K562 (cell line): ENCODE measurements around the gene TRMT1. TPM values are rescaled to one million over a fixed set of nuclear protein-coding genes. Genes with fewer than 3 reads are reported as not detected.

Source experiments
- CAMTA2 ChIP-seq: fragments of 250-450 bp; sonication (Bioruptor Pico); conservative IDR thresholded peaks from 2 replicates; pipeline ENCODE4 v1.5.1; 2022
- CBX1 ChIP-seq: sonication (generic); IDR thresholded peaks from 2 replicates; pipeline ENCODE4 v1.6.1; 2016; ENCODE audit warnings: antibody characterized with exemption, low read depth, mild to moderate bottlenecking
- CREB3 ChIP-seq: fragments of 450-650 bp; conservative IDR thresholded peaks from 2 replicates; pipeline ENCODE4 v1.6.1; 2016; ENCODE audit warnings: missing genetic modification characterization, low read depth, mild to moderate bottlenecking, missing compliant biosample characterization, moderate library complexity
- CXXC5 ChIP-seq: fragments of 250-450 bp; sonication (Bioruptor Pico); IDR thresholded peaks from 2 replicates; pipeline ENCODE4 v1.8.0; 2022; ENCODE audit warnings: inconsistent platforms, mild to moderate bottlenecking, moderate library complexity
- ETV1 ChIP-seq: fragments of 450-650 bp; conservative IDR thresholded peaks from 2 replicates; pipeline ENCODE4 v1.6.1; 2016; ENCODE audit warnings: missing genetic modification characterization, control low read depth, low read depth, missing compliant biosample characterization
- ETV5 ChIP-seq: sonication (generic); formaldehyde crosslinking; IDR thresholded peaks from 2 replicates; pipeline ENCODE4 v1.4.0; 2020; ENCODE audit warnings: low read depth, mild to moderate bottlenecking, missing genetic modification reagents
- GABPB1 ChIP-seq: sonication (generic); formaldehyde crosslinking; IDR thresholded peaks from 2 replicates; pipeline ENCODE4 v1.8.0; 2022; ENCODE audit warnings: mild to moderate bottlenecking, missing genetic modification reagents
- NFATC3 ChIP-seq: fragments of 450-650 bp; IDR thresholded peaks from 2 replicates; pipeline ENCODE4 v1.6.1; 2017; ENCODE audit warnings: mild to moderate bottlenecking
- NR2C2 ChIP-seq, 2 experiments: fragments of 200-800 bp in 1 of 2; sonication (Bioruptor generic) in 1 of 2; sonication (generic) in 1 of 2; formaldehyde crosslinking in 1 of 2; IDR thresholded peaks; 2 replicates each; pipeline versions ENCODE4 v1.6.1 to v1.8.0; 2016 to 2022; ENCODE audit warnings: mild to moderate bottlenecking in 1 of 2, missing compliant biosample characterization in 1 of 2, missing genetic modification characterization in 1 of 2, missing genetic modification reagents in 1 of 2
- PTBP1 ChIP-seq: fragments of 200-400 bp; formaldehyde crosslinking; IDR thresholded peaks from 2 replicates; pipeline ENCODE4 v1.6.1; 2017; ENCODE audit warnings: low read depth, low read length
- SNAPC5 ChIP-seq: fragments of 250-450 bp; sonication (Bioruptor Pico); IDR thresholded peaks from 2 replicates; pipeline ENCODE4 v1.8.0; 2021; ENCODE audit warnings: moderate library complexity, mild to moderate bottlenecking, inconsistent platforms
- TFAP4 ChIP-seq: sonication (generic); formaldehyde crosslinking; IDR thresholded peaks from 2 replicates; pipeline ENCODE4 v1.8.0; 2022; ENCODE audit warnings: missing genetic modification reagents, mild to moderate bottlenecking, moderate library complexity, borderline replicate concordance
- TOE1 ChIP-seq, 2 experiments: fragments of 450-650 bp in 1 of 2; sonication (generic) in 1 of 2; formaldehyde crosslinking in 1 of 2; IDR thresholded peaks; 2 replicates each; pipeline versions ENCODE4 v1.7.1 to v1.8.0; 2016 to 2022; ENCODE audit warnings: borderline replicate concordance in 2 of 2, mild to moderate bottlenecking in 2 of 2, antibody characterized with exemption in 1 of 2, inconsistent platforms in 1 of 2, low read depth in 1 of 2, missing genetic modification reagents in 1 of 2, moderate library complexity in 1 of 2
- ZBTB8A ChIP-seq: fragments of 450-650 bp; IDR thresholded peaks from 2 replicates; pipeline ENCODE4 v1.6.1; 2018; ENCODE audit warnings: mild to moderate bottlenecking, moderate library complexity; ENCODE audit not compliant: partially characterized antibody
- ZNF583 ChIP-seq: fragments of 250-450 bp; sonication (Bioruptor Pico); IDR thresholded peaks from 2 replicates; pipeline ENCODE4 v1.4.0; 2020
- ZNF717 ChIP-seq: fragments of 250-450 bp; sonication (Bioruptor Pico); IDR thresholded peaks from 2 replicates; pipeline ENCODE4 v1.5.0; 2021
- ZNF79 ChIP-seq: fragments of 250-450 bp; sonication (Bioruptor Pico); IDR thresholded peaks from 2 replicates; pipeline ENCODE4 v1.4.0; 2020; ENCODE audit warnings: low read depth, mild to moderate bottlenecking, moderate library complexity
- polyA plus RNA-seq, 8 experiments: library from polyadenylated mRNA; depleted of rRNA in 4 of 8; stranded (reverse) in 5 of 8; unstranded in 3 of 8; fragments of >200 nt; fragmentation: Nextera tagmentation in 2 of 8; fragmentation: Illumina TruSeq in 1 of 8; extraction: Ambion mirVana in 2 of 8; extraction: Trizol in 1 of 8; gene quantifications; 2 replicates each; pipeline versions ENCODE4 v1.2.1 to v1.2.3, GENCODE V29; 2011 to 2014; ENCODE audit warnings: inconsistent platforms in 1 of 8, missing spikeins in 1 of 8
- total RNA-seq, 7 experiments: library from RNA; depleted of rRNA in 6 of 7; stranded (reverse); fragments of >200 nt in 6 of 7; fragmentation: Illumina TruSeq in 2 of 7; extraction: Trizol in 2 of 7; gene quantifications; 2 replicates each; pipeline versions ENCODE4 v1.2.1 to v1.2.3, GENCODE V29; 2011 to 2021; ENCODE audit warnings: low replicate concordance in 1 of 7
- TF ChIP-seq, protein P1 (sequence below): fragments of 450-650 bp; IDR thresholded peaks from 2 replicates; pipeline ENCODE4 v1.6.1; 2018; ENCODE audit not compliant: partially characterized antibody
- TF ChIP-seq, protein P2 (sequence below): fragments of 450-650 bp; IDR thresholded peaks from 2 replicates; pipeline ENCODE4 v1.6.1; 2016; ENCODE audit warnings: low read depth, mild to moderate bottlenecking, moderate library complexity

The TRMT1 gene
- total and polyA plus RNA-seq, 9 of the 15 experiments (the other 6 are each of a cell fraction or from before 2014, with no cell fraction given): 5.8 to 158 (median 54.3) TPM

- TF ChIP-seq, protein P1, sequence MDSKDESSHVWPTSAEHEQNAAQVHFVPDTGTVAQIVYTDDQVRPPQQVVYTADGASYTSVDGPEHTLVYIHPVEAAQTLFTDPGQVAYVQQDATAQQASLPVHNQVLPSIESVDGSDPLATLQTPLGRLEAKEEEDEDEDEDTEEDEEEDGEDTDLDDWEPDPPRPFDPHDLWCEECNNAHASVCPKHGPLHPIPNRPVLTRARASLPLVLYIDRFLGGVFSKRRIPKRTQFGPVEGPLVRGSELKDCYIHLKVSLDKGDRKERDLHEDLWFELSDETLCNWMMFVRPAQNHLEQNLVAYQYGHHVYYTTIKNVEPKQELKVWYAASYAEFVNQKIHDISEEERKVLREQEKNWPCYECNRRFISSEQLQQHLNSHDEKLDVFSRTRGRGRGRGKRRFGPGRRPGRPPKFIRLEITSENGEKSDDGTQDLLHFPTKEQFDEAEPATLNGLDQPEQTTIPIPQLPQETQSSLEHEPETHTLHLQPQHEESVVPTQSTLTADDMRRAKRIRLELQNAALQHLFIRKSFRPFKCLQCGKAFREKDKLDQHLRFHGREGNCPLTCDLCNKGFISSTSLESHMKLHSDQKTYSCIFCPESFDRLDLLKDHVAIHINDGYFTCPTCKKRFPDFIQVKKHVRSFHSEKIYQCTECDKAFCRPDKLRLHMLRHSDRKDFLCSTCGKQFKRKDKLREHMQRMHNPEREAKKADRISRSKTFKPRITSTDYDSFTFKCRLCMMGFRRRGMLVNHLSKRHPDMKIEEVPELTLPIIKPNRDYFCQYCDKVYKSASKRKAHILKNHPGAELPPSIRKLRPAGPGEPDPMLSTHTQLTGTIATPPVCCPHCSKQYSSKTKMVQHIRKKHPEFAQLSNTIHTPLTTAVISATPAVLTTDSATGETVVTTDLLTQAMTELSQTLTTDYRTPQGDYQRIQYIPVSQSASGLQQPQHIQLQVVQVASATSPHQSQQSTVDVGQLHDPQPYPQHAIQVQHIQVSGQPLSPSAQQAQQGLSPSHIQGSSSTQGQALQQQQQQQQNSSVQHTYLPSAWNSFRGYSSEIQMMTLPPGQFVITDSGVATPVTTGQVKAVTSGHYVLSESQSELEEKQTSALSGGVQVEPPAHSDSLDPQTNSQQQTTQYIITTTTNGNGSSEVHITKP: no peak
- TF ChIP-seq TOE1 (IDR thresholded peaks at IDR 0.05; ENCODE audit: borderline replicate concordance) (no peak), TOE1 (CRISPR knock-in tag; IDR thresholded peaks at IDR 0.05; ENCODE audit: borderline replicate concordance, low read depth) (0 out of 2 replicates have a peak, but pooled peaks have one; percentile 17), CXXC5 (CRISPR knock-in tag) (peak; percentile 92), TFAP4 (CRISPR knock-in tag) (0 out of 2 replicates have a peak, but pooled peaks have one; percentile 20), SNAPC5 (CRISPR knock-in tag) (no peak), CBX1 (no peak), CAMTA2 (peak; percentile 86; the same call in 1 of the 2 replicates), NFATC3 (no peak), ZNF79 (CRISPR knock-in tag) (no peak), GABPB1 (peak; percentile 79; the same call in 1 of the 2 replicates), CREB3 (tag) (peak; percentile 82), ZNF583 (CRISPR knock-in tag) (peak; percentile 31; the same call in 1 of the 2 replicates), NR2C2 (CRISPR knock-in tag; IDR thresholded peaks at IDR 0.05) (0 out of 2 replicates have a peak, but pooled peaks have one; percentile 16), NR2C2 (tag; IDR thresholded peaks at IDR 0.05) (0 out of 2 replicates have a peak, but pooled peaks have one; percentile 53), ETV1 (peak; percentile 79), PTBP1 (0 out of 2 replicates have a peak, but pooled peaks have one; percentile 3), ZBTB8A (no peak), ZNF717 (CRISPR knock-in tag) (peak; percentile 59; the same call in 1 of the 2 replicates), ETV5 (CRISPR knock-in tag) (peak; percentile 70)
- TF ChIP-seq, protein P2, sequence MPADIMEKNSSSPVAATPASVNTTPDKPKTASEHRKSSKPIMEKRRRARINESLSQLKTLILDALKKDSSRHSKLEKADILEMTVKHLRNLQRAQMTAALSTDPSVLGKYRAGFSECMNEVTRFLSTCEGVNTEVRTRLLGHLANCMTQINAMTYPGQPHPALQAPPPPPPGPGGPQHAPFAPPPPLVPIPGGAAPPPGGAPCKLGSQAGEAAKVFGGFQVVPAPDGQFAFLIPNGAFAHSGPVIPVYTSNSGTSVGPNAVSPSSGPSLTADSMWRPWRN: no peak
Measured at GRCh38 chr19:13099073-13099999, 17.2 kb downstream of the TRMT1 start (continued).
